IMR-90 (cell line): ENCODE results near the gene TENT4B.

Experiments
- BHLHE40 ChIP-seq: fragments of 150-350 bp; IDR thresholded peaks from 2 replicates; pipeline ENCODE4 v1.6.1; 2016; ENCODE audit warnings: mild to moderate bottlenecking, low read depth, low read length
- CEBPB ChIP-seq: IDR thresholded peaks from 2 replicates; pipeline ENCODE4 v1.6.1; 2012; ENCODE audit warnings: low read depth, low read length, improper control_type of control experiment
- MAZ ChIP-seq: IDR thresholded peaks from 2 replicates; pipeline ENCODE4 v1.6.1; 2012; ENCODE audit warnings: low read depth, mild to moderate bottlenecking, low read length, improper control_type of control experiment, moderate library complexity, borderline replicate concordance
- POLR2A ChIP-seq: IDR thresholded peaks from 2 replicates; pipeline ENCODE4 v1.6.1; 2012; ENCODE audit warnings: mild to moderate bottlenecking, low read depth, low read length
- RCOR1 ChIP-seq: IDR thresholded peaks from 2 replicates; pipeline ENCODE4 v1.6.1; 2012; ENCODE audit warnings: mild to moderate bottlenecking, low read length, improper control_type of control experiment; ENCODE audit not compliant: insufficient replicate concordance
- RFX5 ChIP-seq: IDR thresholded peaks from 2 replicates; pipeline ENCODE4 v1.8.0; 2012; ENCODE audit warnings: low read depth, mild to moderate bottlenecking, low read length, moderate library complexity
- TF ChIP-seq, protein P1 (sequence below): fragments of 150-350 bp; IDR thresholded peaks from 2 replicates; pipeline ENCODE4 v1.6.1; 2017; ENCODE audit warnings: mild to moderate bottlenecking, antibody characterized with exemption, low read length, low read depth
- TF ChIP-seq, protein P2 (sequence below): conservative IDR thresholded peaks from 2 replicates; pipeline ENCODE4 v1.5.1; 2012; ENCODE audit warnings: mild to moderate bottlenecking, low read depth, low read length, improper control_type of control experiment
- TF ChIP-seq, protein P3 (sequence below): fragments of 150-350 bp; IDR thresholded peaks from 2 replicates; pipeline ENCODE4 v1.6.1; 2016; ENCODE audit warnings: low read depth, mild to moderate bottlenecking, low read length, moderate library complexity, borderline replicate concordance

DNA sequence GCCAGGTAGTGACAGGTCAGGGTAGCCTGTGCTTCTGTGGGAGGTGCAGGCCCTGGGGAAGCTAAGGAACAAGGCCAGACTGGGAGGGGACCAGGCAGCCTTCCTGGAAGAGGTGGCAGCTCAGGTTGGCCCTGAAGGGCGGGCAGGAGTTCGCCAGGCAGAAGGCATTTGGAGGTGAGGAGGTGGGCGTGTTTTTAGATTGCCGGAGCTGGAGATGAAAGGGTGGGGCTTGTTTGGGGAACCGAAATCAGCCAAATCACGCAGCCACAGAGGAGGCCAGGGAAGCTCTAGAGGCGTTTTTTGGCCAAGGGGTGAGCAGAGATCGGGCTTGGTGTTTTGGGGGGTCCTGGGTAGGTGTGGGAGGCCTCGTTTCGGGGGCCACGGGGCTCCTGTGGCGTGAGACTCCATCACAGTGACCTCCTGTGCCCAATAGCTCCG lies 120.8 kb downstream of the TENT4B start:
- TF ChIP-seq, protein P1, sequence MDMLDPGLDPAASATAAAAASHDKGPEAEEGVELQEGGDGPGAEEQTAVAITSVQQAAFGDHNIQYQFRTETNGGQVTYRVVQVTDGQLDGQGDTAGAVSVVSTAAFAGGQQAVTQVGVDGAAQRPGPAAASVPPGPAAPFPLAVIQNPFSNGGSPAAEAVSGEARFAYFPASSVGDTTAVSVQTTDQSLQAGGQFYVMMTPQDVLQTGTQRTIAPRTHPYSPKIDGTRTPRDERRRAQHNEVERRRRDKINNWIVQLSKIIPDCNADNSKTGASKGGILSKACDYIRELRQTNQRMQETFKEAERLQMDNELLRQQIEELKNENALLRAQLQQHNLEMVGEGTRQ = no peak
- no peak for TF ChIP-seq MAZ
- TF ChIP-seq RCOR1 = no peak
- TF ChIP-seq, protein P2, sequence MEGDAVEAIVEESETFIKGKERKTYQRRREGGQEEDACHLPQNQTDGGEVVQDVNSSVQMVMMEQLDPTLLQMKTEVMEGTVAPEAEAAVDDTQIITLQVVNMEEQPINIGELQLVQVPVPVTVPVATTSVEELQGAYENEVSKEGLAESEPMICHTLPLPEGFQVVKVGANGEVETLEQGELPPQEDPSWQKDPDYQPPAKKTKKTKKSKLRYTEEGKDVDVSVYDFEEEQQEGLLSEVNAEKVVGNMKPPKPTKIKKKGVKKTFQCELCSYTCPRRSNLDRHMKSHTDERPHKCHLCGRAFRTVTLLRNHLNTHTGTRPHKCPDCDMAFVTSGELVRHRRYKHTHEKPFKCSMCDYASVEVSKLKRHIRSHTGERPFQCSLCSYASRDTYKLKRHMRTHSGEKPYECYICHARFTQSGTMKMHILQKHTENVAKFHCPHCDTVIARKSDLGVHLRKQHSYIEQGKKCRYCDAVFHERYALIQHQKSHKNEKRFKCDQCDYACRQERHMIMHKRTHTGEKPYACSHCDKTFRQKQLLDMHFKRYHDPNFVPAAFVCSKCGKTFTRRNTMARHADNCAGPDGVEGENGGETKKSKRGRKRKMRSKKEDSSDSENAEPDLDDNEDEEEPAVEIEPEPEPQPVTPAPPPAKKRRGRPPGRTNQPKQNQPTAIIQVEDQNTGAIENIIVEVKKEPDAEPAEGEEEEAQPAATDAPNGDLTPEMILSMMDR = no peak
- no peak for TF ChIP-seq POLR2A
- TF ChIP-seq BHLHE40 = no peak
- no peak for TF ChIP-seq RFX5
- TF ChIP-seq, protein P3, sequence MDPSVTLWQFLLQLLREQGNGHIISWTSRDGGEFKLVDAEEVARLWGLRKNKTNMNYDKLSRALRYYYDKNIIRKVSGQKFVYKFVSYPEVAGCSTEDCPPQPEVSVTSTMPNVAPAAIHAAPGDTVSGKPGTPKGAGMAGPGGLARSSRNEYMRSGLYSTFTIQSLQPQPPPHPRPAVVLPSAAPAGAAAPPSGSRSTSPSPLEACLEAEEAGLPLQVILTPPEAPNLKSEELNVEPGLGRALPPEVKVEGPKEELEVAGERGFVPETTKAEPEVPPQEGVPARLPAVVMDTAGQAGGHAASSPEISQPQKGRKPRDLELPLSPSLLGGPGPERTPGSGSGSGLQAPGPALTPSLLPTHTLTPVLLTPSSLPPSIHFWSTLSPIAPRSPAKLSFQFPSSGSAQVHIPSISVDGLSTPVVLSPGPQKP = no peak
- TF ChIP-seq CEBPB = no peak
